HG03378 (cell line): ENCODE data around the gene DLG2.

ENCODE experiments used
- ATAC-seq: cut with Tn5 transposase; IDR thresholded peaks from one replicate; pipeline ENCODE4 v1.9.1; 2021; ENCODE audit warnings: mild to moderate bottlenecking, moderate library complexity; ENCODE audit not compliant: unreplicated experiment

DLG2 gene

GRCh38 chr11:84420271-84420670 is 1206.9 kb downstream of the DLG2 start:
- no peak for ATAC-seq

- ATAC-seq: no peak
These were observed 1207.5 kb downstream of the DLG2 start for GRCh38 chr11:84419616-84420015.

- no peak for ATAC-seq
These were observed 1212.2 kb downstream of the DLG2 start for GRCh38 chr11:84414920-84415319.

GRCh38 chr11:84413549-84413948 is 1213.6 kb downstream of the DLG2 start:
- ATAC-seq: no peak

GRCh38 chr11:84412862-84413261 is 1214.3 kb downstream of the DLG2 start:
- no peak for ATAC-seq

- no peak for ATAC-seq
These were observed 1218.2 kb downstream of the DLG2 start for GRCh38 chr11:84408946-84409411.

GRCh38 chr11:84407091-84407490 is 1220.1 kb downstream of the DLG2 start:
- ATAC-seq: no peak

- no peak for ATAC-seq
These were observed 1229.0 kb downstream of the DLG2 start for GRCh38 chr11:84398017-84398626.

GRCh38 chr11:84396521-84396920 is 1230.6 kb downstream of the DLG2 start:
- no peak for ATAC-seq

- no peak for ATAC-seq
These were observed 1236.6 kb downstream of the DLG2 start for GRCh38 chr11:84390441-84391078.

- ATAC-seq: no peak
These were observed 1237.4 kb downstream of the DLG2 start for GRCh38 chr11:84389696-84390095.

GRCh38 chr11:84384731-84385130 is 1242.4 kb downstream of the DLG2 start:
- ATAC-seq: peak; percentile 81

GRCh38 chr11:84383576-84383975 is 1243.6 kb downstream of the DLG2 start:
- ATAC-seq: no peak

- no peak for ATAC-seq
These were observed 1245.5 kb downstream of the DLG2 start for GRCh38 chr11:84381666-84382065.

- no peak for ATAC-seq
These were observed 1254.7 kb downstream of the DLG2 start for GRCh38 chr11:84372381-84372950.

- no peak for ATAC-seq
These were observed 1269.1 kb downstream of the DLG2 start for GRCh38 chr11:84358034-84358433.

GRCh38 chr11:84355911-84356310 is 1271.2 kb downstream of the DLG2 start:
- ATAC-seq: no peak

- no peak for ATAC-seq
These were observed 1281.5 kb downstream of the DLG2 start for GRCh38 chr11:84345597-84345996.

GRCh38 chr11:84345027-84345426 is 1282.1 kb downstream of the DLG2 start:
- no peak for ATAC-seq

- ATAC-seq: no peak
These were observed 1287.3 kb downstream of the DLG2 start for GRCh38 chr11:84339796-84340195.

- ATAC-seq: no peak
These were observed 1293.9 kb downstream of the DLG2 start for GRCh38 chr11:84333221-84333620.

GRCh38 chr11:84322211-84322610 is 1304.9 kb downstream of the DLG2 start:
- ATAC-seq: no peak
